Aorta (tissue), 5 donors: ENCODE measurements around the gene PPM1D. TPM values are rescaled to one million over a fixed set of nuclear protein-coding genes. Genes with fewer than 3 reads are reported as not detected.
"Not testable (repeated sequence)": the region's sequence is repeated elsewhere in the genome, so short reads cannot be mapped to it uniquely, and the experiment has no call there.

ENCODE experiments used
- ATAC-seq: fragments of 200-7000 bp; cut with Tn5 transposase; one replicate; pipeline ENCODE4 v1.9.1; 2022; ENCODE audit warnings: moderate library complexity; ENCODE audit not compliant: low FRiP score
- DNase-seq, 2 donors: peaks; one replicate each; pipeline ENCODE4 v3.0.0-alpha.2; 2020
- H3K27ac ChIP-seq, 2 donors: one replicate each; pipeline ENCODE4 v1.5.1; 2013; ENCODE audit warnings: low read length in 2 of 2, mild to moderate bottlenecking in 2 of 2, moderate library complexity in 2 of 2, control low read depth in 1 of 2, inconsistent platforms in 1 of 2, low read depth in 1 of 2
- H3K27me3 ChIP-seq, 2 donors: one replicate each; pipeline ENCODE4 v1.6.1; 2013; ENCODE audit warnings: control low read depth in 1 of 2, low read length in 1 of 2, mild to moderate bottlenecking in 1 of 2, moderate library complexity in 1 of 2; ENCODE audit not compliant: insufficient read depth in 2 of 2, control insufficient read depth in 1 of 2
- H3K36me3 ChIP-seq, 2 donors: one replicate each; pipeline ENCODE4 v1.6.1; 2013; ENCODE audit warnings: control low read depth in 1 of 2, low read length in 1 of 2, mild to moderate bottlenecking in 1 of 2; ENCODE audit not compliant: insufficient read depth in 2 of 2, control insufficient read depth in 1 of 2
- H3K4me1 ChIP-seq, 2 donors: one replicate each; pipeline ENCODE4 v1.6.1; 2013; ENCODE audit warnings: low read length in 2 of 2, control low read depth in 1 of 2, mild to moderate bottlenecking in 1 of 2, moderate library complexity in 1 of 2; ENCODE audit not compliant: insufficient read depth in 2 of 2, control insufficient read depth in 1 of 2
- H3K4me3 ChIP-seq, 2 donors: one replicate each; pipeline ENCODE4 v1.5.1; 2013; ENCODE audit warnings: low read length in 2 of 2, control low read depth in 1 of 2, mild to moderate bottlenecking in 1 of 2
- H3K9me3 ChIP-seq: one replicate; pipeline ENCODE4 v1.6.1; 2013; ENCODE audit warnings: mild to moderate bottlenecking, low read length; ENCODE audit not compliant: control insufficient read depth
- WGBS, 2 donors: extraction: QIAGEN DNeasy Blood & Tissue Kit; methylation state at CpG; one replicate each; pipeline ENCODE4 v1.1.7; 2013; 5-methylcytosine and 5-hydroxymethylcytosine counted together
- intact Hi-C, 2 donors: fragments of 100-400 bp; cut with DNase I; formaldehyde crosslinking; loops; one replicate each; pipeline versions ENCODE4 v1.14.2 to v1.15.0; 2022
- polyA plus RNA-seq, 2 donors: library from polyadenylated mRNA; stranded (reverse); fragments of 200-250 nt; gene quantifications; one replicate each; pipeline ENCODE4 v1.2.3, GENCODE V29; 2013
- total RNA-seq, 2 donors: library from RNA; stranded (reverse); fragmentation: NEBNext Ultra II Directional; extraction: Animal tissue kit (Norgen Biotek cat#: 25700); gene quantifications; one replicate each; pipeline ENCODE4 v1.2.1, GENCODE V29; 2021
- donor health status: healthy with polysubstance abuse.
- donor health status: Bipolar disorder and iron deficiency.
- donor health status: DM: no; HTN: no; CAD: no.
- donor health status: DM: no; HTN: no; CAD: no.
- donor health status: DM: yes; HTN: yes; CAD: no.

Gene PPM1D
- total and polyA plus RNA-seq, 4 donors, result 2.0 to 16.0 (median 10.1) TPM

DNA sequence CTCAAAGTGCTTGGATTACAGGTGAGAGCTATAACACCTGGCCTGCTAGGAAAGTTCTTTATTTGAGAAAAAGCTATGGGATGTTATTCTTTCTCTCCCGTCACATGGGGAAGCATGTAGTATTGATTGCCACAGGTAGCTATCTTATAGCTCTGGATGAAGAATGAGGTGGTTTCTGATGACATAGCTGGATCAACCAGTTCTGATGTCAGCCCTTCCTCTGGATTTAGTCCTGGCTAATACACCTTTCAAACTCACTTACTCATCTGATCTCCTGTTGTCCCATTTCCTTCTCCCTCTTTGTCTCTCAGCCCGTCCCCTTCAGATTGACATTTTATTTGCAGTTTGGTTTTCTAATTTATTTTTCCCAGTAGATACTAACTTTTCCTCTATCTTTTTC is 14.1 kb upstream of the PPM1D start:
- DNase-seq, result no peak
- peaks cover 0 to 1% of the 10 kb centered on the region in 2 donors for H3K4me1 ChIP-seq
- H3K9me3 ChIP-seq, result no peaks in the 10 kb centered on the region
- no peak for ATAC-seq
- no peak overlapping the region for H3K27ac ChIP-seq
- no peaks in the 10 kb centered on the region for H3K27me3 ChIP-seq
- no peaks in the 10 kb centered on the region for H3K36me3 ChIP-seq
- WGBS, 2 donors, result 82 to 92% methylated on average over 2 of the region's 2 CpGs
- no peak overlapping the region for H3K4me3 ChIP-seq
- intact Hi-C loops, result no loop called here

GRCh38 chr17:60586288-60586974 is 13.6 kb upstream of the PPM1D start:
- DNase-seq (no peak), ATAC-seq (no peak)
- no peaks in the 10 kb centered on the region for H3K9me3 ChIP-seq
- intact Hi-C loops, result no loop called here
- no peak overlapping the region for H3K4me3 ChIP-seq
- WGBS, 2 donors, result 63 to 69% methylated on average over 3 of the region's 3 CpGs
- H3K36me3 ChIP-seq, result no peaks in the 10 kb centered on the region
- H3K27ac ChIP-seq, result no peak overlapping the region
- peaks cover 0 to 1% of the 10 kb centered on the region in 2 donors for H3K4me1 ChIP-seq
- no peaks in the 10 kb centered on the region for H3K27me3 ChIP-seq

DNA sequence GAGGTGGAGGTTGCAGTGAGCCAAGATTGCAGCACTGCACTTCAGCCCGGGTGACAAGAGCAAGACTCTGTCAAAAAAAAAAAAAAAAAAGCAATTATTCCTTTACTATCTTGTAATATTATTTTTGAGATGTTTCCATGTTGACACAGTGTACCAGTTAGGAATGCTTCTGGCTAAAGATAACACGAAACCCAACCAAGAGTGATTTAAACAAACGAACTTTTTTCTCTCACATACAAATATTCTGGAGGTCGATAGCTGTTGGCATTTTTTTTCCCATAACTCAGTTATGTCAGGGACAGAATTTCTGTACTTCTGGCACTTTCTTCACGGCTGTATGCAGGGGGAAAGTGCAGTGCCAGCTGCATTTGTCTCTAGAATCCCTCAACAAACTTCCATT is 9.9 kb upstream of the PPM1D start:
- Histone ChIP-seq H3K27me3 (no peaks in the 10 kb centered on the region), H3K4me1 (peaks cover 0 to 1% of the 10 kb centered on the region in 2 donors), H3K36me3 (no peaks in the 10 kb centered on the region), H3K9me3 (no peaks in the 10 kb centered on the region), H3K4me3 (no peak overlapping the region), H3K27ac (no peak overlapping the region)
- 7 to 9% methylated on average over 5 of the region's 5 CpGs for WGBS, 2 donors
- intact Hi-C loops, result no loop called here
- no peak for DNase-seq
- no peak for ATAC-seq

GRCh38 chr17:60592750-60593149 is 7.2 kb upstream of the PPM1D start:
- WGBS, 2 donors, result 97% methylated on average over 2 of the region's 2 CpGs
- Histone ChIP-seq H3K36me3 (no peaks in the 10 kb centered on the region), H3K27ac (no peak overlapping the region), H3K4me1 (peaks cover 0 to 1% of the 10 kb centered on the region in 2 donors), H3K4me3 (no peak overlapping the region), H3K27me3 (no peaks in the 10 kb centered on the region), H3K9me3 (no peaks in the 10 kb centered on the region)
- DNase-seq, result no peak
- no peak for ATAC-seq
- intact Hi-C loops, result no loop called here

GRCh38 chr17:60593441-60594036 is 6.5 kb upstream of the PPM1D start:
- H3K27me3 ChIP-seq, intact Hi-C loops, H3K9me3 ChIP-seq, H3K36me3 ChIP-seq, H3K4me3 ChIP-seq, H3K27ac ChIP-seq, ATAC-seq, H3K4me1 ChIP-seq, DNase-seq: not testable (repeated sequence)
- WGBS, 2 donors, result 66 to 70% methylated on average over 9 of the region's 9 CpGs

DNA sequence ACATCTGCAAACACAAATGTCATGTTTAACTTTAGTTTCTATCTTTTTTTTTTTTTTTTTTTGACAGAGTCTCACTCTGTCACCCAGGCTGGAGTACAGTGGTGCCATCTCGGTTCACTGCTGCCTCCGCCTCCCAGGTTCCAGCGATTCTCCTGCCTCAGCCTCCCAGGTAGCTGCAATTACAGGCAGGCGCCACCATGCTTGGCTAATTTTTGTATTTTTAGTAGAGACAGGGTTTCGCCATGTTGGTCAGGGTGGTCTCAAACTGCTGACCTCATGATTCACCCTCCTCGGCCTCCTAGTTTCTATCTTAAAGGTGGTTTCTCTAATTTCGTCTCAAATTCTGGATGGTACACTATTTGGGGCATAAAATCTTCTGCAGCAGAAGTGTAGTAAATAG is 5.8 kb upstream of the PPM1D start:
- intact Hi-C loops, result not testable (repeated sequence)
- WGBS, 2 donors, result 94 to 96% methylated on average over 7 of the region's 7 CpGs

DNA sequence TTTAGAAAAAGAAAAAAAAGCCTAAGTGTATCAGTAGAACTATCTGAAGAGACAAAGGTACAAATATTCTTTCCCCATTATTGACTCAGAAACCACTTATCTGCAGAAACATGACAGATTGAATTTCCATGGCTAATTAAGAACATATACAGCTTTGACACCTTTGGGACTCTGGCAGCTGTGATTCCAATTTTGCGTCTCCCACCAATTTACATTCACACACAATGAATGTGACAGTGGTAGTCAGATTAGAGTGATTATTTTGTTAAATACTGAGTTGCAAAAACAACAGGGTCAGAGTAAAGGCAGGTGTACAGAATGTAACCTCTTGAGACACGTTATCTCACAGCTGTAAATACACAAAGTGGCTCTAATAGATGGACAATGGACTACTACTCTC is 5.3 kb upstream of the PPM1D start:
- Histone ChIP-seq H3K27ac (no peak overlapping the region), H3K9me3 (no peaks in the 10 kb centered on the region), H3K4me3 (no peak overlapping the region), H3K4me1 (peaks cover 0 to 1% of the 10 kb centered on the region in 2 donors), H3K36me3 (no peaks in the 10 kb centered on the region), H3K27me3 (no peaks in the 10 kb centered on the region)
- no peak for DNase-seq
- no peak for ATAC-seq
- intact Hi-C loops, result no loop called here
- 95% methylated on average over 2 of the region's 2 CpGs for WGBS, 2 donors

More for the DNA sequence above, 5.8 kb upstream of the PPM1D start:
- not testable (repeated sequence) for H3K27ac ChIP-seq, H3K4me1 ChIP-seq, ATAC-seq, H3K9me3 ChIP-seq, H3K36me3 ChIP-seq, H3K27me3 ChIP-seq, H3K4me3 ChIP-seq, DNase-seq

DNA sequence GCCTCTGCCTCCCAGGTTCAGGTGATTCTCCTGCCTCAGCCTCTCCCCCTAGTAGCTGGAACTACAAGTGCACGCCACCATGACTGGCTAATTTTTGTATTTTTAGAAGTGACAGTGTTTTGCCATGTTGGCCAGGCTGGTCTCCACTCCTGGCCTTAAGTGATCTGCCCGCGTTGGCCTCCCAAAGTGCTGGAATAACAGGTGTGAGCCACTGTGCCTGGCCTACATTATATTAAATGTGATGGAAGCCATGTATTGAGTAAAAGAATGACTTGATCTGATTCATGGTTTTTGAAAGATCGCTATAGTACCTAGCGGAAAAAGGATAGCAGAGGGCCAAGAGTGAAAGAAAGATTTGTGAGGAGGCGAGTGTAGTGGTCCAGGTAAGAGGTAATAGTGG is 2.7 kb upstream of the PPM1D start:
- intact Hi-C loops, result no loop called here
- no peak overlapping the region for H3K4me3 ChIP-seq
- no peaks in the 10 kb centered on the region for H3K36me3 ChIP-seq
- H3K27me3 ChIP-seq, result no peaks in the 10 kb centered on the region
- no peak overlapping the region for H3K27ac ChIP-seq
- no peaks in the 10 kb centered on the region for H3K4me1 ChIP-seq
- no peaks in the 10 kb centered on the region for H3K9me3 ChIP-seq
- DNase-seq (no peak), ATAC-seq (no peak)
- 97% methylated on average over 6 of the region's 6 CpGs for WGBS, 2 donors

GRCh38 chr17:60598001-60598736 is 1.8 kb upstream of the PPM1D start:
- Histone ChIP-seq H3K27me3 (no peaks in the 10 kb centered on the region), H3K4me1 (no peaks in the 10 kb centered on the region), H3K9me3 (no peaks in the 10 kb centered on the region), H3K4me3 (no peak overlapping the region), H3K36me3 (no peaks in the 10 kb centered on the region), H3K27ac (no peak overlapping the region)
- ATAC-seq (no peak), DNase-seq (no peak)
- WGBS, 2 donors, result 95% methylated on average over 7 of the region's 7 CpGs
- intact Hi-C loops, result no loop called here
